Smooth muscle cell (in vitro differentiated cells): ENCODE results near the gene NBEA. TPM values are rescaled to one million over a fixed set of nuclear protein-coding genes. Genes with fewer than 3 reads are reported as not detected.

ENCODE experiments used
- DNase-seq: peaks from one replicate; lab custom pipeline; 2025; ENCODE audit not compliant: unreplicated experiment; lab: John Stamatoyannopoulos, UW
- H2AFZ ChIP-seq: fragments of 200-600 bp; sonication (generic); 2 replicates; pipeline ENCODE4 v1.6.0; 2016; ENCODE audit warnings: antibody characterized with exemption, low read depth, mild to moderate bottlenecking
- H3F3A ChIP-seq: fragments of 200-600 bp; sonication (generic); 2 replicates; pipeline ENCODE4 v1.6.0; 2017; ENCODE audit warnings: antibody characterized with exemption, low read depth
- H3K27ac ChIP-seq: fragments of 200-600 bp; sonication (generic); 2 replicates; pipeline ENCODE4 v1.5.1; 2016; ENCODE audit warnings: low read depth, mild to moderate bottlenecking
- H3K27me3 ChIP-seq: fragments of 200-600 bp; sonication (generic); 2 replicates; pipeline ENCODE4 v1.6.1; 2016; ENCODE audit warnings: low read depth, mild to moderate bottlenecking
- H3K36me3 ChIP-seq: fragments of 200-600 bp; sonication (generic); 2 replicates; pipeline ENCODE4 v1.5.1; 2016; ENCODE audit warnings: low read depth
- H3K4me1 ChIP-seq: fragments of 200-600 bp; sonication (generic); 2 replicates; pipeline ENCODE4 v1.5.1; 2016; ENCODE audit warnings: low read depth
- H3K4me2 ChIP-seq: fragments of 200-600 bp; sonication (generic); 2 replicates; pipeline ENCODE4 v1.6.0; 2016; ENCODE audit warnings: mild to moderate bottlenecking
- H3K4me3 ChIP-seq: fragments of 200-600 bp; sonication (generic); 2 replicates; pipeline ENCODE4 v1.5.1; 2016; ENCODE audit warnings: mild to moderate bottlenecking
- H3K79me2 ChIP-seq: fragments of 200-600 bp; sonication (generic); 2 replicates; pipeline ENCODE4 v1.6.0; 2016; ENCODE audit warnings: low read depth, mild to moderate bottlenecking
- H3K9ac ChIP-seq: fragments of 200-600 bp; sonication (generic); 2 replicates; pipeline ENCODE4 v1.6.0; 2016; ENCODE audit warnings: low read depth
- H3K9me3 ChIP-seq: fragments of 200-600 bp; sonication (generic); replicated peaks from 2 replicates; pipeline ENCODE4 v1.5.1; 2016; ENCODE audit warnings: low read depth
- H4K20me1 ChIP-seq: fragments of 200-600 bp; sonication (generic); 2 replicates; pipeline ENCODE4 v1.6.0; 2016; ENCODE audit warnings: low read depth
- CTCF ChIP-seq: fragments of 200-600 bp; sonication (generic); IDR thresholded peaks from 2 replicates; pipeline ENCODE4 v1.5.1; 2017; ENCODE audit warnings: borderline replicate concordance, mild to moderate bottlenecking, antibody characterized with exemption; ENCODE audit not compliant: insufficient read depth, poor library complexity, severe bottlenecking
- WGBS: methylation state at CpG from one replicate; pipeline ENCODE4 v1.1.7; 2016; ENCODE audit warnings: low lambda C conversion rate; 5-methylcytosine and 5-hydroxymethylcytosine counted together
- polyA plus RNA-seq: library from polyadenylated mRNA; unstranded; fragments of >200 nt; fragmentation: Nextera tagmentation; extraction: Ambion mirVana; gene quantifications from 2 replicates; pipeline ENCODE4 v1.2.1, GENCODE V29; 2016
- total RNA-seq: library from RNA; depleted of rRNA; stranded (reverse); fragments of >200 nt; gene quantifications from 2 replicates; pipeline ENCODE4 v1.2.3, GENCODE V29; 2014

NBEA gene
- total and polyA plus RNA-seq, 2 experiments from 2014 or later: 3.6 to 11.7 TPM

DNA sequence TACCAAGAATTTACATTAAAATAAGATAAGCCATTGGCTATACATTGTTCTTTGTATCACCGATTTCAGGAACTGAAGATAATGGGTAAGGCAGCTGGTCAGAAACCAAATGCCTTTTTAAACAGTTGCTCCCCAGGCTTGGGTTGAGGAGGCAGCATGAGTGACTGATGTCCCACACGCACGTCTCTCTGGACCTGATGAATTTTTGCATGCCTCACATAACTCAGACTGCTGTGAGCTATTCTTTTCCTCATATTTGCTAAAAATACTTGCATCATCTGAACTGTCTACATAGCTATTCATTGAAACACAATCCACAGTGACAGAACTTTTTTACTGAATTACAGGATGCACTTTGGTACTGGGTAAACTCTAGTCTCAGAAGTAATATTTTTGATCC, 658.1 kb downstream of the NBEA start:
- H3K4me3 ChIP-seq: no peak overlapping the region
- H3F3A ChIP-seq: peaks cover 28% of the 10 kb centered on the region
- H3K9me3 ChIP-seq: no peaks in the 10 kb centered on the region
- peaks cover 9% of the 10 kb centered on the region for H3K4me1 ChIP-seq
- no peaks in the 10 kb centered on the region for H4K20me1 ChIP-seq
- H3K4me2 ChIP-seq: no peak overlapping the region
- no peaks in the 10 kb centered on the region for H3K27me3 ChIP-seq
- 70% methylated on average over 3 of the region's 3 CpGs for WGBS
- H3K27ac ChIP-seq: peak overlapping the region; percentile 78
- no peak overlapping the region for H2AFZ ChIP-seq
- H3K36me3 ChIP-seq: no peaks in the 10 kb centered on the region
- DNase-seq: no peak
- no peaks in the 10 kb centered on the region for H3K79me2 ChIP-seq
- no peak overlapping the region for H3K9ac ChIP-seq
- TF ChIP-seq CTCF: no peak

- no peak for DNase-seq
- H2AFZ ChIP-seq: no peak overlapping the region
- no peak overlapping the region for H3K27ac ChIP-seq
- H3K9ac ChIP-seq: no peak overlapping the region
- no peak overlapping the region for H3K4me2 ChIP-seq
- no peaks in the 10 kb centered on the region for H3K27me3 ChIP-seq
- H3K9me3 ChIP-seq: no peaks in the 10 kb centered on the region
- H3K79me2 ChIP-seq: no peaks in the 10 kb centered on the region
- H3K36me3 ChIP-seq: no peaks in the 10 kb centered on the region
- H3F3A ChIP-seq: peaks cover 19% of the 10 kb centered on the region
- H3K4me1 ChIP-seq: peaks cover 9% of the 10 kb centered on the region
- H3K4me3 ChIP-seq: no peak overlapping the region
- H4K20me1 ChIP-seq: no peaks in the 10 kb centered on the region
- TF ChIP-seq CTCF: no peak
- 82% methylated on average over 9 of the region's 9 CpGs for WGBS
These were observed 661.7 kb downstream of the NBEA start for GRCh38 chr13:35603593-35604285.

GRCh38 chr13:35614666-35615065, 672.6 kb downstream of the NBEA start:
- Histone ChIP-seq H3K4me3 (no peak overlapping the region), H4K20me1 (no peaks in the 10 kb centered on the region), H3K27ac (no peak overlapping the region), H3K9me3 (no peaks in the 10 kb centered on the region), H3K27me3 (no peaks in the 10 kb centered on the region), H3K4me1 (no peaks in the 10 kb centered on the region), H3K4me2 (no peak overlapping the region), H2AFZ (no peak overlapping the region), H3K9ac (no peak overlapping the region), H3F3A (no peaks in the 10 kb centered on the region), H3K79me2 (no peaks in the 10 kb centered on the region), H3K36me3 (no peaks in the 10 kb centered on the region)
- WGBS: 100% methylated on average over 2 of the region's 2 CpGs
- DNase-seq: no peak
- no peak for TF ChIP-seq CTCF

GRCh38 chr13:35617420-35617819, 675.4 kb downstream of the NBEA start:
- no peaks in the 10 kb centered on the region for H3F3A ChIP-seq
- no peaks in the 10 kb centered on the region for H3K4me1 ChIP-seq
- H3K79me2 ChIP-seq: no peaks in the 10 kb centered on the region
- H3K27ac ChIP-seq: no peak overlapping the region
- H2AFZ ChIP-seq: no peak overlapping the region
- 88% methylated on average over 6 of the region's 6 CpGs for WGBS
- H3K4me2 ChIP-seq: no peak overlapping the region
- H3K27me3 ChIP-seq: no peaks in the 10 kb centered on the region
- H3K4me3 ChIP-seq: no peak overlapping the region
- H3K9me3 ChIP-seq: no peaks in the 10 kb centered on the region
- no peak overlapping the region for H3K9ac ChIP-seq
- no peaks in the 10 kb centered on the region for H4K20me1 ChIP-seq
- no peak for DNase-seq
- H3K36me3 ChIP-seq: no peaks in the 10 kb centered on the region
- TF ChIP-seq CTCF: no peak
